ENCODE data around the gene AATF. TPM values are rescaled to one million over a fixed set of nuclear protein-coding genes. Genes with fewer than 3 reads are reported as not detected.

The AATF gene
- total RNA-seq, 4 donors from 2014 or later, result 22.4 to 36.4 (median 32.4) TPM

DNA sequence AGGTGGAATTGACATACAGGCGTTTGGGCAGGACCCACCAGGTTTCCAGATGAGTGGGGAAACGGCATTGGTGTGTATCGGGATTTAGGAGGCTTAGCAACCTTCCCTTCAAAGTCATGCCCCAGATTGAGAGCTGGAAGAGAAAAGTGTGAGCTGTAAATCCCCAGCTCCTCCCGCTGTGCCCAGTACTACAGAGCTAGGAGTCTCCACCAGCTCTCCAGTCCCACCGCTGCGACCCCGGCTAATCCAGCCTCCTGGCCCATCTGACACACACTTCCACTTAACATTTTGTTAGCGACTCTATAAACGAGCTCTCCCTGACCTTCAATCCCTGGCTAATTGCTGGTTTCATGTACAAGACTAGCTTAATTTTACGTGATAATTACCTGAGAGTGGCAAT, 41.3 kb upstream of the AATF start:
- H3K4me1 ChIP-seq, result no peaks in the 10 kb centered on the region
- H3K9me3 ChIP-seq, result no peaks in the 10 kb centered on the region
- intact Hi-C loops (cut with DNase I), result no loop called here
- no peak for TF ChIP-seq POLR2A (IDR thresholded peaks at IDR 0.05)
- TF ChIP-seq, protein P1, sequence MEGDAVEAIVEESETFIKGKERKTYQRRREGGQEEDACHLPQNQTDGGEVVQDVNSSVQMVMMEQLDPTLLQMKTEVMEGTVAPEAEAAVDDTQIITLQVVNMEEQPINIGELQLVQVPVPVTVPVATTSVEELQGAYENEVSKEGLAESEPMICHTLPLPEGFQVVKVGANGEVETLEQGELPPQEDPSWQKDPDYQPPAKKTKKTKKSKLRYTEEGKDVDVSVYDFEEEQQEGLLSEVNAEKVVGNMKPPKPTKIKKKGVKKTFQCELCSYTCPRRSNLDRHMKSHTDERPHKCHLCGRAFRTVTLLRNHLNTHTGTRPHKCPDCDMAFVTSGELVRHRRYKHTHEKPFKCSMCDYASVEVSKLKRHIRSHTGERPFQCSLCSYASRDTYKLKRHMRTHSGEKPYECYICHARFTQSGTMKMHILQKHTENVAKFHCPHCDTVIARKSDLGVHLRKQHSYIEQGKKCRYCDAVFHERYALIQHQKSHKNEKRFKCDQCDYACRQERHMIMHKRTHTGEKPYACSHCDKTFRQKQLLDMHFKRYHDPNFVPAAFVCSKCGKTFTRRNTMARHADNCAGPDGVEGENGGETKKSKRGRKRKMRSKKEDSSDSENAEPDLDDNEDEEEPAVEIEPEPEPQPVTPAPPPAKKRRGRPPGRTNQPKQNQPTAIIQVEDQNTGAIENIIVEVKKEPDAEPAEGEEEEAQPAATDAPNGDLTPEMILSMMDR (IDR thresholded peaks at IDR 0.05), result no peak
- no peak for DNase-seq
- peaks cover 0 to 78% (median 0%) of the 10 kb centered on the region in 4 donors for H3K27me3 ChIP-seq
- H3K27ac ChIP-seq, result no peak overlapping the region
- no peak overlapping the region for H3K4me3 ChIP-seq
- no peaks in the 10 kb centered on the region for H3K36me3 ChIP-seq
- WGBS, 2 donors, result 61 to 71% methylated on average over 6 to 10 of the region's 10 CpGs

GRCh38 chr17:36910513-36910912, 38.2 kb upstream of the AATF start:
- intact Hi-C loops (cut with DNase I), result no loop called here
- H3K4me1 ChIP-seq, result no peaks in the 10 kb centered on the region
- H3K27me3 ChIP-seq, result peaks cover 0 to 92% (median 0%) of the 10 kb centered on the region in 4 donors
- H3K36me3 ChIP-seq, result no peaks in the 10 kb centered on the region
- no peaks in the 10 kb centered on the region for H3K9me3 ChIP-seq
- no peak for DNase-seq
- 65 to 90% methylated on average over 3 to 5 of the region's 5 CpGs for WGBS, 2 donors
- no peak overlapping the region for H3K4me3 ChIP-seq
- no peak overlapping the region for H3K27ac ChIP-seq
- TF ChIP-seq, protein P1 (IDR thresholded peaks at IDR 0.05), result no peak
- no peak for TF ChIP-seq POLR2A (IDR thresholded peaks at IDR 0.05)

DNA sequence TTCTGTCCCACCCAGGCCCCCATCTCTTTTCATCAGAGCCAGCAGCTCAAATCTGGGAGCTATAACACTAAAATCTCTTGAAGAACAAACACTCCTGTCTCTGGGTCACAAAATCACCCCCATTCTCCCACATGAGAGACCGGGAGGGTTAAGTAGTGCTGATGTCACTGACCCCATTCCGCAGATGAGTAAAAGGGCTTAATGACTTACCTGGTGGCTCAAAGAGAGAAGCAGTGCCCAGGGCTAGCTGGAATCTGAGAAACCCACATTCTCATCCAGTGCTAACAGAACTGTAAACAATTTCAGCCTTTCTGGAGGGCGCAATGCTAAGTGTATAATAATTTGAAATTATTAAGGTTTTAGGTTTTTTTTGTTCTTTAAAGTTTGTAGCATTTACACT, 37.8 kb upstream of the AATF start:
- Histone ChIP-seq H3K36me3 (no peaks in the 10 kb centered on the region), H3K27me3 (peaks cover 0 to 90% (median 0%) of the 10 kb centered on the region in 4 donors), H3K4me3 (no peak overlapping the region), H3K27ac (no peak overlapping the region), H3K4me1 (no peaks in the 10 kb centered on the region), H3K9me3 (no peaks in the 10 kb centered on the region)
- no peak for DNase-seq
- TF ChIP-seq POLR2A (IDR thresholded peaks at IDR 0.05), result no peak
- TF ChIP-seq, protein P1 (IDR thresholded peaks at IDR 0.05), result no peak
- WGBS, 2 donors, result 59 to 60% methylated on average over 3 of the region's 3 CpGs
- intact Hi-C loops (cut with DNase I), result no loop called here

- Histone ChIP-seq H3K4me1 (no peaks in the 10 kb centered on the region), H3K27ac (no peak overlapping the region), H3K36me3 (no peaks in the 10 kb centered on the region), H3K27me3 (peaks cover 0 to 85% (median 0%) of the 10 kb centered on the region in 4 donors), H3K4me3 (no peak overlapping the region), H3K9me3 (no peaks in the 10 kb centered on the region)
- TF ChIP-seq POLR2A (IDR thresholded peaks at IDR 0.05), result no peak
- WGBS, 2 donors, result 24 to 27% methylated on average over 3 to 4 of the region's 5 CpGs
- no peak for DNase-seq
- intact Hi-C loops (cut with DNase I), result no loop called here
Measured at GRCh38 chr17:36913132-36913531, 35.6 kb upstream of the AATF start.

GRCh38 chr17:36918211-36918691, 30.5 kb upstream of the AATF start:
- WGBS, 2 donors, result 44 to 61% methylated on average over 2 of the region's 3 CpGs
- Histone ChIP-seq H3K4me1 (peaks cover 0 to 20% (median 10%) of the 10 kb centered on the region in 3 donors), H3K27me3 (peaks cover 0 to 86% (median 0%) of the 10 kb centered on the region in 4 donors), H3K36me3 (no peaks in the 10 kb centered on the region), H3K4me3 (no peak overlapping the region), H3K9me3 (no peaks in the 10 kb centered on the region), H3K27ac (no peak overlapping the region)
- no peak for DNase-seq
- no peak for TF ChIP-seq POLR2A (IDR thresholded peaks at IDR 0.05)
- TF ChIP-seq, protein P1 (IDR thresholded peaks at IDR 0.05), result no peak
- intact Hi-C loops (cut with DNase I), result no loop called here
